OCI-LY3 (cell line): Measurements from ENCODE around the gene PALD1.

ENCODE experiments used
- H2AFZ ChIP-seq: fragments of 200-600, 300-600 bp; shearing (Covaris generic); 2 replicates; pipeline ENCODE4 v1.6.0; 2014; ENCODE audit warnings: antibody characterized with exemption, low read depth, low read length
- H3K27ac ChIP-seq: fragments of 200-600, 300-600 bp; sonication (generic); 2 replicates; pipeline ENCODE4 v1.5.1; 2014; ENCODE audit warnings: mild to moderate bottlenecking, low read length, moderate library complexity, mixed read lengths
- H3K27me3 ChIP-seq: fragments of 200-600, 300-600 bp; sonication (generic); 2 replicates; pipeline ENCODE4 v1.6.1; 2014; ENCODE audit warnings: low read depth, low read length, mixed read lengths
- H3K36me3 ChIP-seq: fragments of 200-600, 300-600 bp; sonication (generic); replicated peaks from 2 replicates; pipeline ENCODE3; 2014; ENCODE audit warnings: low read depth, low read length, mixed read lengths
- H3K4me1 ChIP-seq: fragments of 300-600, 200-600 bp; sonication (generic); 2 replicates; pipeline ENCODE4 v1.6.1; 2014; ENCODE audit warnings: low read length, mixed read lengths
- H3K4me2 ChIP-seq: fragments of 200-600, 300-600 bp; sonication (generic); 2 replicates; pipeline ENCODE4 v1.6.1; 2014; ENCODE audit warnings: low read length, mixed read lengths
- H3K4me3 ChIP-seq: fragments of 300-600, 200-600 bp; sonication (generic); 2 replicates; pipeline ENCODE4 v1.5.1; 2014; ENCODE audit warnings: antibody characterized with exemption, mild to moderate bottlenecking, low read length, moderate library complexity
- H3K79me2 ChIP-seq: fragments of 300-600, 200-600 bp; shearing (Covaris generic); 2 replicates; pipeline ENCODE4 v1.6.1; 2014; ENCODE audit warnings: mild to moderate bottlenecking, low read length, mixed read lengths
- H3K9ac ChIP-seq: fragments of 300-600, 200-600 bp; shearing (Covaris generic); 2 replicates; pipeline ENCODE4 v1.6.0; 2014; ENCODE audit warnings: mild to moderate bottlenecking, low read length, moderate library complexity
- H3K9me3 ChIP-seq: fragments of 200-600, 300-600 bp; shearing (Covaris generic); 2 replicates; pipeline ENCODE4 v1.6.1; 2014; ENCODE audit warnings: low read length, mixed read lengths; ENCODE audit not compliant: insufficient read depth
- H4K20me1 ChIP-seq: fragments of 200-600, 300-600 bp; sonication (generic); 2 replicates; pipeline ENCODE4 v1.6.1; 2016; ENCODE audit warnings: low read length, mixed read lengths; ENCODE audit not compliant: insufficient read depth
- EZH2phosphoT487 ChIP-seq: fragments of 200-600 bp; shearing (Covaris generic); IDR thresholded peaks from 2 replicates; pipeline ENCODE4 v1.6.1; 2018; ENCODE audit warnings: antibody characterized with exemption, mixed run types, low read depth
- TF ChIP-seq, protein P1 (sequence below): fragments of 200-600, 300-600 bp; sonication (generic); IDR thresholded peaks from 2 replicates; pipeline ENCODE4 v1.5.1; 2014; ENCODE audit warnings: antibody characterized with exemption, low read length, low read depth

PALD1 gene

DNA sequence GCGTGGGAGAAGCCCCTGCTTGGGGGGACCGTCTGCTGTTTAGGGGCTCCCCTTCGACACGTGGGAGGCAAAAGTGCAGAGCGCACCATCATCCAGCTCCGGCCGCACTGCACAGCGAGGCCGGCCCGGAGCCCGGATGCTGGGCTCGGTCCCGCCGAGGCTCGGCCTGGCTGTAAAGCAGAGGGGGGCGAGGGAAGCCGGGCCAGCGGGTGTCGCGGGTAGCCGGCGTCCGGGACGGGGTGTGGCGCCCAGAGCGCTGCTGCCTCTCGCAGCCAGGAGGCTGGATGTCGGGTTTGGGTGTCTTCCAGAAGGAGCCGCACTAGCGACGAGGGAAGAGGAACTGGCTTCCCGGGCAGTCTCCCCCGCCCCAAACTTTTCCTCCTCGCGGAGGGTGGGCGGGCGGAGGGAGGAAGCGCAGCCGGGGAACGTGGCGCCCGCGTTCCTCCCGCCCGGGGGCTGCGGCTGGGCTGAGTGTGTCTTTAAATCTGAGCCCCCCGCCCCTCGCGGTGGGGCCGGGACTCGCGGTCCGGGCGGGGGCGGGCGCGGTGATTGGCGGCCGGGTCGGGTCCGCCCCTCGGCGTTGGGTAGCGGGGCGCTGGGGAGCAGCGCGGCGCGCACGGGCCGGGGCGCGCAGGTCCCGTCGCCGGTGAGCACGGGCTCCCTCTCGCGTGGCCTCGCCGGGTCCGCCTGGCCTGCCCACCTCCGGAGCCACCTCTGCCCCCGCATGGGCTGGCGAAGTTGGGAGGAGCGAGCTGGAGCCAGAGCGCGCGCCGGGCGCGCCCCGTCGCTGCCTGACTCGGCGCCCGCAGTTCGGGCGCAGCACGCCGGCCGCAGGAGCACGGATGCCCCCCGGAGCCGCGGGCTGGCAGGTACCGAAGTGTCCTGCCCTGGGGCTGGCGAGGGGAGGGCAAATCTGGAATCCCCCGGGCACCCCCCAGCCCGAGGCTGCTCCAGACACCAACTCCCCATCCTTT is at the start of gene PALD1:
Gene PALD1, plus strand, starts transcription at position 577 of the 974 bp plus-strand sequence. CDS start 47,185 bp downstream, outside the sequence.
- peak within 1 kb of the TSS; percentile 23; the same call in 1 of the 2 replicates for H2AFZ ChIP-seq
- peak within 1 kb of the TSS; percentile 42 for H3K27ac ChIP-seq

GRCh38 chr10:70430493-70431445 is 47.8 kb upstream of the PALD1 start:
- no peak overlapping the region for H2AFZ ChIP-seq
- no peak overlapping the region for H3K4me2 ChIP-seq
- H3K9me3 ChIP-seq = no peaks in the 10 kb centered on the region
- H3K9ac ChIP-seq = no peak overlapping the region
- peaks cover 9% of the 10 kb centered on the region for H3K36me3 ChIP-seq
- no peaks in the 10 kb centered on the region for H3K79me2 ChIP-seq
- TF ChIP-seq EZH2phosphoT487 = no peak
- TF ChIP-seq, protein P1, sequence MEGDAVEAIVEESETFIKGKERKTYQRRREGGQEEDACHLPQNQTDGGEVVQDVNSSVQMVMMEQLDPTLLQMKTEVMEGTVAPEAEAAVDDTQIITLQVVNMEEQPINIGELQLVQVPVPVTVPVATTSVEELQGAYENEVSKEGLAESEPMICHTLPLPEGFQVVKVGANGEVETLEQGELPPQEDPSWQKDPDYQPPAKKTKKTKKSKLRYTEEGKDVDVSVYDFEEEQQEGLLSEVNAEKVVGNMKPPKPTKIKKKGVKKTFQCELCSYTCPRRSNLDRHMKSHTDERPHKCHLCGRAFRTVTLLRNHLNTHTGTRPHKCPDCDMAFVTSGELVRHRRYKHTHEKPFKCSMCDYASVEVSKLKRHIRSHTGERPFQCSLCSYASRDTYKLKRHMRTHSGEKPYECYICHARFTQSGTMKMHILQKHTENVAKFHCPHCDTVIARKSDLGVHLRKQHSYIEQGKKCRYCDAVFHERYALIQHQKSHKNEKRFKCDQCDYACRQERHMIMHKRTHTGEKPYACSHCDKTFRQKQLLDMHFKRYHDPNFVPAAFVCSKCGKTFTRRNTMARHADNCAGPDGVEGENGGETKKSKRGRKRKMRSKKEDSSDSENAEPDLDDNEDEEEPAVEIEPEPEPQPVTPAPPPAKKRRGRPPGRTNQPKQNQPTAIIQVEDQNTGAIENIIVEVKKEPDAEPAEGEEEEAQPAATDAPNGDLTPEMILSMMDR = no peak
- H3K27me3 ChIP-seq = no peaks in the 10 kb centered on the region
- H3K4me1 ChIP-seq = no peaks in the 10 kb centered on the region
- H4K20me1 ChIP-seq = no peaks in the 10 kb centered on the region
- no peak overlapping the region for H3K27ac ChIP-seq
- H3K4me3 ChIP-seq = no peak overlapping the region

More for the DNA sequence above, at the start of gene PALD1:
- no peaks in the 10 kb centered on the region for H3K27me3 ChIP-seq
- peak within 1 kb of the TSS; percentile 97 for H3K4me3 ChIP-seq
- no peak for TF ChIP-seq EZH2phosphoT487
- TF ChIP-seq, protein P1 = no peak
- no peaks in the 10 kb centered on the region for H3K9me3 ChIP-seq
- peaks cover 24% of the 10 kb centered on the region for H3K4me1 ChIP-seq
- H3K4me2 ChIP-seq = peak within 1 kb of the TSS; percentile 99
- peaks cover 4% of the 10 kb centered on the region for H3K36me3 ChIP-seq
- peaks cover 42% of the 10 kb centered on the region for H3K79me2 ChIP-seq
- H3K9ac ChIP-seq = peak within 1 kb of the TSS; percentile 93
- peaks cover 7% of the 10 kb centered on the region; the same call in 1 of the 2 replicates for H4K20me1 ChIP-seq

- Histone ChIP-seq H2AFZ (no peak overlapping the region), H3K36me3 (peaks cover 9% of the 10 kb centered on the region), H3K9ac (no peak overlapping the region), H3K4me3 (no peak overlapping the region), H4K20me1 (no peaks in the 10 kb centered on the region), H3K27me3 (no peaks in the 10 kb centered on the region), H3K4me2 (no peak overlapping the region), H3K79me2 (no peaks in the 10 kb centered on the region), H3K27ac (no peak overlapping the region), H3K4me1 (no peaks in the 10 kb centered on the region), H3K9me3 (no peaks in the 10 kb centered on the region)
- TF ChIP-seq EZH2phosphoT487 = no peak
- TF ChIP-seq, protein P1 = no peak
These were observed 46.5 kb upstream of the PALD1 start for GRCh38 chr10:70432101-70432500.
